SW 1271 (cell line): Measurements from ENCODE around the gene SPPL2B.
"Not testable (repeated sequence)": the region's sequence is repeated elsewhere in the genome, so short reads cannot be mapped to it uniquely, and the experiment has no call there.

Source experiments
- DNase-seq, 2 experiments: peaks; one replicate each; lab custom pipeline; 2025; lab: John Stamatoyannopoulos, UW

The SPPL2B gene, protein sequence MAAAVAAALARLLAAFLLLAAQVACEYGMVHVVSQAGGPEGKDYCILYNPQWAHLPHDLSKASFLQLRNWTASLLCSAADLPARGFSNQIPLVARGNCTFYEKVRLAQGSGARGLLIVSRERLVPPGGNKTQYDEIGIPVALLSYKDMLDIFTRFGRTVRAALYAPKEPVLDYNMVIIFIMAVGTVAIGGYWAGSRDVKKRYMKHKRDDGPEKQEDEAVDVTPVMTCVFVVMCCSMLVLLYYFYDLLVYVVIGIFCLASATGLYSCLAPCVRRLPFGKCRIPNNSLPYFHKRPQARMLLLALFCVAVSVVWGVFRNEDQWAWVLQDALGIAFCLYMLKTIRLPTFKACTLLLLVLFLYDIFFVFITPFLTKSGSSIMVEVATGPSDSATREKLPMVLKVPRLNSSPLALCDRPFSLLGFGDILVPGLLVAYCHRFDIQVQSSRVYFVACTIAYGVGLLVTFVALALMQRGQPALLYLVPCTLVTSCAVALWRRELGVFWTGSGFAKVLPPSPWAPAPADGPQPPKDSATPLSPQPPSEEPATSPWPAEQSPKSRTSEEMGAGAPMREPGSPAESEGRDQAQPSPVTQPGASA

GRCh38 chr19:2328401-2329148, at the start of gene SPPL2B, which contains the start of gene LSM7:
Gene SPPL2B, plus strand, starts transcription at chr19:2328684. Its CDS starts 26 bp downstream, at chr19:2328710.
Gene LSM7, minus strand, starts transcription at chr19:2328586. Its CDS starts 20 bp downstream, at chr19:2328566.
- DNase-seq = peak; percentile 29 to 76

GRCh38 chr19:2280633-2281264, 47.7 kb upstream of the SPPL2B start:
- no peak for DNase-seq

DNA sequence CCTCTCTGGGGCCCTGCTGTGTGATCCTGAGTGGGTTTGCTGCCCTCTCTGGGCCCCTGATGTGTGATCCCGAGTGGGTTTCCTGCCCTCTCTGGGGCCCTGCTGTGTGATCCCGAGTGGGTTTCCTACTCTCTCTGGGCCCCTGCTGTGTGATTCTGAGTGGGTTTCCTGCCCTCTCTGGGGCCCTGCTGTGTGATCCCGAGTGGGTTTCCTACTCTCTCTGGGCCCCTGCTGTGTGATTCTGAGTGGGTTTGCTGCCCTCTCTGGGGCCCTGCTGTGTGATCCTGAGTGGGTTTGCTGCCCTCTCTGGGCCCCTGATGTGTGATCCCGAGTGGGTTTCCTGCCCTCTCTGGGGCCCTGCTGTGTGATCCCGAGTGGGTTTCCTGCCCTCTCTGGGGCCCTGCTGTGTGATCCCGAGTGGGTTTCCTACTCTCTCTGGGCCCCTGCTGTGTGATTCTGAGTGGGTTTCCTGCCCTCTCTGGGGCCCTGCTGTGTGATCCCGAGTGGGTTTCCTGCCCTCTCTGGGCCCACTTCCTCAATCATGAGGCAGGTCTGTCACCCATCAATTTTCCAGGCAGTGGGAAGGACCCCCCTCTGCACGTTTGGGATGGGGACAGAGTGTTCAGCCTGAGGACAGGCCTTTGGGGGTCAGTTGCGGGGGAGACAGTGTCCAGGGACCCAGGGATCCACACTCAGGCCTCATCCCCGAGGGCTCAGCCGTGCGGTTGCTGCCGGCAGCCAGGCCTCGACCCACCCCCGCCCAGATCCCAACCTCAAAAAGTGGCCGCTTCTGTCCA, 47.0 kb upstream of the SPPL2B start:
- DNase-seq = not testable (repeated sequence)

GRCh38 chr19:2282062-2282861, 46.2 kb upstream of the SPPL2B start, which contains the start of gene PEAK3:
Gene PEAK3, minus strand, starts transcription at chr19:2282175. Its CDS starts 1,244 bp downstream, at chr19:2280931.
- DNase-seq = no peak

DNA sequence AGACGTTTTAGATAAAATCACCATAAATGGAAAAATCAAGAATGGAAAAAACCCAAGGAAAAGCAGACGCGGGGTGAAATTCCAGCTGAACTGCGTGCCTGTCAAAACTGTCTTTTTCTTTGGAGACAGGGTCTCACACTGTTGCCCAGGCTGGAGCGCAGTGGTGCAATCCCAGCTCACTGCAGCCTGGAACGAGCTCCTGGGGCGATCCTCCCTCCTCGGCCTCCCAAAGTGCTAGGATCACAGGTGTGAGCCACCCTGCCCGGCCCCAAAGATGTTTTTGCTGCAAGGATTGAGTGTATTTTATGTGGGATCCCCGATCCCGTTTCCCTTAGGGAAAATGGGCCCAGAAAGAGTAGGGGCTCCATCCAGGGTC, 45.6 kb upstream of the SPPL2B start:
- no peak for DNase-seq

DNA sequence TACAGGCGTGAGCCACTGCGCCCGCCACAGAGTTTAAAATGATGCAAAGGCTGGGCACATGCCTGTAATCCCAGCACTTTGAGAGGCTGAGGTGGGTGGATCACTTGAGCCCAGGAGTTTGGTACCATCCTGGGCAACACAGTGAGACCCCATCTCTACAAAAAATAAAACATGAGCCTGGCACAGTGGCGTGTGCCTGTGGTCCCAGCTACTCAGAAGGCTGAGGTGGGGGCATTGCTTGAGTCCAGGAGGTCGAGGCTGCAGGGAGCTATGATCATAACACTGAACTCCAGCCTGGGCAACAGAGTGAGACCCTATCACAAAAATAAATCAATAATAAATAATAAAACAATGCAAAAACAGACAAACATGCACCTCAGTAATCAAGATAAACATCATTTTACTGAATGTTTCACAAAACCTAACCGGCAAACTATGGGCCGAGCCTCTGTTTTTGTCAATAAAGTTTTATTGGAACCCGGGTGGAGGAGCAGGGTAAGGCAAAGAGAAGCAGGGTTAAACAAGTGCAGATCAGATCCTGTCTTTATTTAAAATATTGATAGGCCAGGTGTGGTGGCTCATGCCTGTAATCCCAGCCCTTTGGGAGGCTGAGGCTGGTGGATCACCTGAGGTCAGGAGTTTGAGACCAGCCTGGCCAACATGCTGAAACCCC, 44.5 kb upstream of the SPPL2B start:
- DNase-seq = no peak

- no peak for DNase-seq
These were observed 41.9 kb upstream of the SPPL2B start for GRCh38 chr19:2286402-2287140.

DNA sequence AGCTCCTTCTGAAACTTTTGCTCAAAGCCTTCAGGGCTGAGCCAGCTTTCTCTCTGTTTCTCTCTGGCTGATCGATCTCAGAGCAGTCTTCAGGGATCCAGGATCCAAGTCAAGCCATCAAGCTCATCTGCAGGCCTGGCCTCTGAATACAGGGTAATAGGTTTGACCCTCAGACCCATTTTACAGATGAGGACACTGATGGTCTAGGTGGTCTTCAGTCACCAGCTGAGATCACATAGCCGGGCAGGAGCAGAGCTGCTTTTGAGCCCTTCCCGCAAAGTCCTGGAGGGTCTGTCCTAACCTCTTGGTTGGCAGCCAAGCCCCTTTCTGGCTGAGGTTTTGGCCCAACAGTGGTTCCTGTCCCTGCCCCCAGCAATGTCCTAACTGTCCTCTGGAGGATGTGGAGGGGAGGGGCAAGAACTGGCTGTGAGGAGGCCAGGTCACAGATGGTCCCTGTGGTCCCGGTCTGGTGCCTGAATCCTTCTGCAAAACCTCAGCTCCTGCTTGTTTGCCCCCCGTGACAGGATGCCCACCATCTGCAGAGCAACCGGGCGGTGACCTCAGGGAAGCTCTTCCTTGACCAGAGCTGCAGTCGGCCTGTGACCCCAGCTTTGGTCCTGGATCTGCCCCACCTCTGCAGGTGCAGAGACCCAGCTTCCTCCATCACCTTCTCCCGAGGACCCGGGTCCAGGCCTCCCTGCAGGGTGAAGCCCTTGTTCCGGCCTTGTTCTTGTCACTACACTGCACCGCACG, 40.7 kb upstream of the SPPL2B start:
- DNase-seq = no peak

DNA sequence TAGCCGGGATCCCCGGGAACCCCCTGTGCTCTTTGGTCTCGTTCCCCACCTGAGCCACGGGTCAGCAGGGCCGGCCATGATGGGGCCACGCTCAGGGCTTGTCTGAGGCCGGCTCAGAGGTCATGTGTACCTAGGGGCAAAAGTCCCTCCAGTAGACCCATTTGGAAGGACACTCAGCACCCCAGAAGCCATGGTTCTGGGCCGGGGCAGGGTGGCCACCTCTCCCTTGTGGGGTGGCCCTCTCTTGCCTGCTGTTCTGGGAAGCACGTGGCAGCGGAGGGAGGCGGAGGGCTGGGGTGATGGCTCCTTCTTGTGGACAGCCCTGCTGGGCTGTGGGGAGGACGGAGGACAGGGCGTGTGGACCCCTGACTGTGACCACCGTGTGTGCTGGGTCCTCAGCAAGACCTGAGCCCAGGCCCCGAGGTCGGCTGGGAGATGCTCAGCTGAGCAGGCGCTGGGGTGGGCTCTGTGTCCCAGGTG, 40.1 kb upstream of the SPPL2B start:
- peak in 1 of 2 experiments; percentile 27 for DNase-seq

DNA sequence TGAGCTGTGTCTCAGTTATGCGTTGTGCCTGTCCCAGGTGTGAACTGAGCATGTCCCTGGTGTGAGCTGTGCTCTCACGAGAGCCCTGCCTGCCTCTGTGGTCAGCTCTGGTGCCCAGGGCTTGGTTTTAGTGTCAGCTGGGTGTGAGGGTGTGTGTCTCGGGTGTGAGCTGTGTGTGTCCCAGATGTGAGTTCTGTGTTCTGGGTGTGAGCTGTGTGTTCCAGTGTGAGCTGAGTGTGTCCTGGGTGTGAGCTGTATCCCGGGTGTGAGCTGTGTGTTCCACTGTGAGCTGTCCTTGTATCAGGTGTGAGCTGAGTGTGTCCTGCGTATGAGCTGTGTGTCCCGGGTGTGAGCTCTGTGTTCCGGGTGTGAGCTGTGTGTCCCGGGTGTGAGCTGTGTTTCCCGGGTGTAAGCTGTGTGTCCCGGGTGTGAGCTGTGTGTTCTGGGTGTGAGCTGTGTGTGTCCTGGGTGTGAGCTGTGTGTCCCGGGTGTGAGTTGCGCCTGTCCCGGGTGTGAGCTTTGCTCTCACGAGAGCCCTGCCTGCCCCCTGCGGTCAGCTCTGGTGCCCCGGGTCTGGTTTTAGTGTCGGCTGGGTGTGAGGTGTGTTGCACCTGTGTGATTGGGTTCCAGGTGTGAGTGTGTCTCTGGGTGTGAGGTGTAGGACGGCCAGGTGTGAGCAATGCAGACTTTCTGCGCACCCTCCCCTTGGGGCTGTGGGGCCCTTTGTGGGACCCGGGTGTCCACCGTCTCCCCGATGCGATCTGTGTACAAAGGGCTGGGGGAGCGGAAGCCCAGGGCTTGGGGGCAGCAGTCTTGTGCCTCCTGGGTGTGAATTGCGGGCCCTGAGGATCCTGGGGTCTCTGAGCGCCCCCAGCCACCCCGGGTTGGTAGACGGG, 39.4 kb upstream of the SPPL2B start:
- no peak for DNase-seq

DNA sequence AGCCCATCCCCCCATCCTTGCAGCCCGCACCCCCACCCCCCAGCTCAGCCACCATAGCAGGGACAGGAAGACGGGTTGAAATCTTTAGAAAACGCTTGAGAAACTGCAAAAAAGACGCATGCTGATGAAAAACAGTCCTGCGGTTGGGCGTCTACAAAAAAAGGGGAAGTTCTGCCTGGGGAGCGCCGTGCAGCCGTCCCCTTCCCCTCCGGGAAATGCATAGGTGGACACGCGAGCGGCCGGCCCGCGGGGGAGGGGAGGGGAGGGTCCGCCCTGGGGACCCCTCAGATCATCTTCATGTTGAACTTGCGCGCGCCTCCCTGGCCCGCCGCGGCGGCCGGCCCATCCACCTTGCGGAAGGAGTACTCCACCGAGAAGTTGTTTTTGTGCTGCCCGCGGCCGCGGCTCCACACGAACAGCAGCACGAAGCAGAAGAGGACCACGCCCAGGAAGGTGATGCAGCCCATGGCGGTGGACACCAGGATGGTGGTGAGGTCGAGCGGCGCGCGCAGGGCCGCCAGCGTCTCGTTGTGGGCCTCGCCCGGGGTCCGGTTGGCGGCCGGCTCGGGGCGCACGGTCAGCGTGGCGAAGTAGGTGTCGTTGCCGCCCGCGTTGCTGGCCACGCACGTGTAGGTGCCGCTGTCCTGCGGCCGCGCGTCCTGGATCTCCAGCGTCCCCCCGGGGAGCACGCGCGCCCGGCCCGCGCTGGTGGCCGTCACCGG, 38.6 kb upstream of the SPPL2B start:
- no peak for DNase-seq

GRCh38 chr19:2290441-2291184, 37.9 kb upstream of the SPPL2B start:
- no peak for DNase-seq

DNA sequence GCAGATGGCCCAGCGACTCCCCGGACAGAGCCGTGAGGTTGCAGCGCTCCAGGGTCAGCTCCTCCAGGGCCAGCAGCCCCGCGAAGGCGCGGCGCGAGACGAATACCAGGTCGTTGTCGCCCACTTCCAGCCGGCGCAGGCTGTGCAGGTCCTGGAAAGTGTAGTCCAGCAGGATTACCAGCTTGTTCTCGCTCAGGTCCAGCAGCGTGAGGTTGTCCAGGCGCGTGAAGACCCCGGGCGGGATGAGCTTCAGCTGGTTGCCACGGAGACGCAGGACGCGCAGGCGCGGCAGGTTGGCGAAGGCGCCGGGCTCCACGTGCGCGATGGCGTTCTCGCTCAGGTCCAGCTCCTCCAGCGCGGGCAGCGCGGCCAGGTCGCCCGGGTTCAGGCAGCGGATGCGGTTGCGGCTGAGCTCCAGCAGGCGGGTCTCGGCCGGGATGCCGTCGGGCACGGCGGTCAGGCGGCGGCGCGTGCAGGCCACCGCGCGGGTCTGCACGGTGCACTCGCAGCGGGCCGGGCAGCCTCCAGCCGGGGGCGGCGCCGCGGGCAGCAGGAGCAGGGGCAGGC, 37.2 kb upstream of the SPPL2B start:
- DNase-seq = no peak

DNA sequence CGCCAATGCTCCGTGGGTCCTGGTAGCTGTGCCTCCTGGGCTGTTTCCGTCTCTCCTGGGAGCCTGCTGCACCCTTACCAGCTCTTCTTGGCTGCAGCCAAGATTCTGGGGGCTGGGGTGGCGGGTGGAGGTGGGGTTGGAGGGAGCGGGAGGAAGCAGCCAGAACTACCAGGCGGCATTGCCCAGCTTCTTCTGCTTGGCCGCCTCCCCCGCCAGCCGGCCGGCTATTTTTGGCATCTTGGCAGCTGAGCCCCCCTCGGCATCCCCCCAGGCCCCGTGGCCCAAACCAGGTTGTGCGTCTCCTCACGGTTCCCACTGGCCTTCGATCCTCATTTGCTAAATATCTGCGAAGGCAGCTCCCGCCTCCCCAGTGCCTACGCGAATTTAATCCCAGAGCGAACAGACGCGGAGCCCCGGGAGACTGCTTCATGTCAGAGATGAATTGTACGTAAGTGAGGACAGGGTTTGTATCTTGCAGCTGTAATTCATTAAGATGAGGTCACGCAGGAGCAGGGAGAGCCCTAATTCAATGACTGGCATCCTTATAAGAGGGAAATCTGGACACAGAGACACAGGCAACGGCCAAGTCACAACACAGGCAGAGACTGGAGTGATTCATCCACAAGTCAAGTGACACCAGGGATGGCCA, 33.7 kb upstream of the SPPL2B start:
- no peak for DNase-seq

DNA sequence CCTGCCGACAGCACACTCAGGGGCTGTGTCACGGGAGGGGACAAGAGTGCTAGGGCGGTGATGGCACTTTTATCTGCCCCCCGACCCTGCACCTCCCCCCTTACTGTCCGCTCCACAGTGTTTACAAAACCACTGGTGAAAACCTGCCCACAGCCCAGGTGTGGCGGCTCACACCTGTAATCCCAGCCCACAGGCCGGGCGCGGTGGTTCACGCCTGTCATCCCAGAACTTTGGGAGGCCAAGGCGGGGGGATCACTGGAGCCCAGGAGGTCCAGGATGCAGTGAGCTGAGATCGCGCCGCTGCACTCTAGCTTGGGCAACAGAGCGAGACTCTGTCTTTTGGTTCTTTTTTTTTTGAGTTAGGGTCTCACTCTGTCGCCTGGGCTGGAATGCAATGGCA, 32.3 kb upstream of the SPPL2B start:
- DNase-seq = no peak
